GM12864 (cell line): Measurements from ENCODE around the gene NACA.

Experiments
- DNase-seq: peaks from one replicate; pipeline ENCODE4 v3.0.0-alpha.2; 2011; ENCODE audit warnings: low read depth
- H3K4me3 ChIP-seq: 2 replicates; pipeline ENCODE4 v1.5.1; 2011; ENCODE audit warnings: mild to moderate bottlenecking, low read depth, low read length, control low read depth
- CTCF ChIP-seq: IDR thresholded peaks from 2 replicates; pipeline ENCODE4 v1.5.1; 2011; ENCODE audit warnings: low read depth, mild to moderate bottlenecking, moderate library complexity, low read length, control low read depth, inconsistent platforms; ENCODE audit errors: missing control alignments

Gene NACA

GRCh38 chr12:56676851-56677580 is 48.1 kb downstream of the NACA start:
- DNase-seq: no peak
- TF ChIP-seq CTCF: no peak
- H3K4me3 ChIP-seq: no peak overlapping the region

- no peak for DNase-seq
- TF ChIP-seq CTCF: no peak
- no peak overlapping the region for H3K4me3 ChIP-seq
Measured at GRCh38 chr12:56671608-56672007, 53.5 kb downstream of the NACA start.

GRCh38 chr12:56670836-56671235 is 54.3 kb downstream of the NACA start:
- no peak overlapping the region for H3K4me3 ChIP-seq
- TF ChIP-seq CTCF: no peak
- DNase-seq: no peak

GRCh38 chr12:56668197-56668457 is 57.0 kb downstream of the NACA start:
- no peak overlapping the region for H3K4me3 ChIP-seq
- TF ChIP-seq CTCF: no peak
- no peak for DNase-seq
